HG03432 (cell line): Measurements from ENCODE around the gene TERT.

Source experiments
- ATAC-seq: cut with Tn5 transposase; IDR thresholded peaks from one replicate; pipeline ENCODE4 v1.9.1; 2021; ENCODE audit warnings: mild to moderate bottlenecking, moderate library complexity; ENCODE audit not compliant: unreplicated experiment

TERT gene

GRCh38 chr5:1222621-1223277 is 72.1 kb downstream of the TERT start:
- no peak for ATAC-seq

GRCh38 chr5:1222147-1222546 is 72.7 kb downstream of the TERT start:
- ATAC-seq = no peak

GRCh38 chr5:1221721-1222120 is 73.1 kb downstream of the TERT start:
- no peak for ATAC-seq

GRCh38 chr5:1220831-1221230 is 74.0 kb downstream of the TERT start:
- ATAC-seq = no peak

- no peak for ATAC-seq
These were observed 74.5 kb downstream of the TERT start for GRCh38 chr5:1220351-1220750.

- no peak for ATAC-seq
These were observed 75.1 kb downstream of the TERT start for GRCh38 chr5:1219768-1220100.

- ATAC-seq = no peak
These were observed 75.6 kb downstream of the TERT start for GRCh38 chr5:1219098-1219767.

- no peak for ATAC-seq
These were observed 76.4 kb downstream of the TERT start for GRCh38 chr5:1218351-1219080.

- no peak for ATAC-seq
These were observed 77.2 kb downstream of the TERT start for GRCh38 chr5:1217596-1218206.

GRCh38 chr5:1216918-1217295 is 78.0 kb downstream of the TERT start:
- ATAC-seq = no peak

GRCh38 chr5:1216211-1216917 is 78.5 kb downstream of the TERT start:
- no peak for ATAC-seq

GRCh38 chr5:1215320-1216096 is 79.4 kb downstream of the TERT start:
- no peak for ATAC-seq

- ATAC-seq = no peak
These were observed 80.0 kb downstream of the TERT start for GRCh38 chr5:1214936-1215220.

GRCh38 chr5:1214163-1214935 is 80.5 kb downstream of the TERT start:
- ATAC-seq = no peak

GRCh38 chr5:1213508-1214162 is 81.2 kb downstream of the TERT start:
- no peak for ATAC-seq

GRCh38 chr5:1212881-1213280 is 82.0 kb downstream of the TERT start:
- no peak for ATAC-seq

- no peak for ATAC-seq
These were observed 82.6 kb downstream of the TERT start for GRCh38 chr5:1212271-1212670.

- no peak for ATAC-seq
These were observed 83.2 kb downstream of the TERT start for GRCh38 chr5:1211701-1212100.

GRCh38 chr5:1210832-1211251 is 84.0 kb downstream of the TERT start:
- ATAC-seq = no peak
